DMS114 treated with DMSO at 0.1 percent for 48 hours (cell line): ENCODE data around the gene OR2Z1.
"Not testable (repeated sequence)": the region's sequence is repeated elsewhere in the genome, so short reads cannot be mapped to it uniquely, and the experiment has no call there.

Source experiments
- DNase-seq: peaks from one replicate; lab custom pipeline; 2025; ENCODE audit not compliant: unreplicated experiment; lab: John Stamatoyannopoulos, UW

The OR2Z1 gene

GRCh38 chr19:8702350-8702749 is 19.1 kb upstream of the OR2Z1 start:
- DNase-seq, result no peak

GRCh38 chr19:8703223-8703622 is 18.2 kb upstream of the OR2Z1 start:
- no peak for DNase-seq

- not testable (repeated sequence) for DNase-seq
Measured at GRCh38 chr19:8705304-8705703, 16.1 kb upstream of the OR2Z1 start.

GRCh38 chr19:8705742-8706141 is 15.7 kb upstream of the OR2Z1 start:
- DNase-seq, result no peak

GRCh38 chr19:8710337-8710736 is 11.1 kb upstream of the OR2Z1 start:
- not testable (repeated sequence) for DNase-seq

- no peak for DNase-seq
Measured at GRCh38 chr19:8722032-8722431, 598 bp downstream of the OR2Z1 start.

- no peak for DNase-seq
Measured at GRCh38 chr19:8724276-8724675, 2.8 kb downstream of the OR2Z1 start.

- DNase-seq, result no peak
Measured at GRCh38 chr19:8731428-8732169, 10.2 kb downstream of the OR2Z1 start.

GRCh38 chr19:8738377-8738776 is 16.9 kb downstream of the OR2Z1 start:
- DNase-seq, result no peak

- DNase-seq, result not testable (repeated sequence)
Measured at GRCh38 chr19:8739291-8740065, 18.0 kb downstream of the OR2Z1 start.

GRCh38 chr19:8767257-8767656 is 45.8 kb downstream of the OR2Z1 start:
- not testable (repeated sequence) for DNase-seq

GRCh38 chr19:8769265-8769664 is 47.8 kb downstream of the OR2Z1 start:
- DNase-seq, result not testable (repeated sequence)

GRCh38 chr19:8773587-8773986 is 52.2 kb downstream of the OR2Z1 start:
- not testable (repeated sequence) for DNase-seq
